Embryonic facial prominence (tissue), 1 donor: Measurements from ENCODE around the gene ANAPC13.

Source experiments
- DNase-seq: peaks from one replicate; pipeline ENCODE4 v3.0.0-alpha.2; 2016; ENCODE audit errors: extremely low spot score

ANAPC13 gene

GRCh38 chr3:134483195-134483900 is 2.4 kb downstream of the ANAPC13 start:
- no peak for DNase-seq

DNA sequence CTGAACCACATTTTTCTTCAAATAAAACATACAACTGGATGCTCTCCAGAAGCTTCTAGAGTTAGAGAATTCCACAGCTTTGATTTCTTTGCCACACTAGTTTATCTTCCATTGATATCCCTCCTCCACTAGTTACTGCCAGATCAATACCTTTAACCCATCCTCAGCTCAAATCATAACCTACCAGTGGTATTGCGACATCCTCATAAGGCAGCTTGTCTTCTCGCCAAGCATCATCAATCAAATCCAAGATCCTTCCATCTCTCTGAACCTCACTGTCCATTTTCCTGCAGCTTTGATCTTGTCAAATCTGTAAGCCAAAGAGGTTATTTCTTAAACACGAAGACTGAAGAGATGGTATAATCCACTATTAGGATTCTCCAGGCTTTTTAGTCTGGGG is 3.2 kb downstream of the ANAPC13 start:
- no peak for DNase-seq

- no peak for DNase-seq
Measured at GRCh38 chr3:134481166-134481565, 4.6 kb downstream of the ANAPC13 start.

DNA sequence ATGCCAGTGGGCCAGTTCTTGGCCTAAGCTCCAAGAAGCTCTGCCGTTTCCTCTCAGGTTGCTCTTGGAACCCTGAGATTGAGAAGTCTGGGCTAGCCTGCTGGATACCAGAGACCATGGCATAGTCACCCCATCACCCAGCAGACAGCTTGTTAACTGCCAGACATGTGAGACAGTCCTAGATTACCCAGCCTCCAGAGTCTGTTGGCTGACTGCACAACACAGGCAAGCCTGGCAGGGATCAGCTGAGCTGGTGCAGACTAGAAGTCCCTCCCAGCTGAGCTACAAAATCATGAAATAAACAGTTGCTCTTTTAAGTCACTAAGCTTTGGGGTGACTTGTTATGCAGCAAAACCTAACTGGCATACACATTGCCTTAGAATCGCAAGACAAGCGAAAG is 5.2 kb downstream of the ANAPC13 start:
- DNase-seq: no peak

DNA sequence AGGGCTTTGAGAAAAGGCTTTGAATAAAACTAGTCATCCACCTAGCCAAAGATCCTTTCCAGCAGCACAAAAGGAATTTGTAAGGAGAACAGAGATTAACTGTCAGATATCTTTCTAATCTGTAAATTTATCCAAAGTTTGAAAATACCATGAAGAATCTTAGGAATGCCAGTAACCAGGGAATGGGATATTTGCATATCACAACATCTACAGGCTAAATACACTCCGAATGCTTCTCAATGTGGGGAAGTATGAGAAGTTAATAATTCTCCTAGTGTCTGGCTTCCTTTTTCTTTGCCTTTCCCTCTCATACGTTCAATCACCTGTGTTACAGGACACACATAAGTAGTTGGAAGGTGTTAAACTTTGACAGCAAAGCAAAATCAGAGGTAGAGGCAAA is 7.8 kb downstream of the ANAPC13 start:
- no peak for DNase-seq

- DNase-seq: no peak
Measured at GRCh38 chr3:134477002-134477401, 8.8 kb downstream of the ANAPC13 start.

GRCh38 chr3:134476306-134476705 is 9.5 kb downstream of the ANAPC13 start:
- no peak for DNase-seq

- no peak for DNase-seq
Measured at GRCh38 chr3:134474956-134475355, 10.8 kb downstream of the ANAPC13 start.

GRCh38 chr3:134473868-134474546 is 11.8 kb downstream of the ANAPC13 start:
- peak; percentile 79 for DNase-seq

DNA sequence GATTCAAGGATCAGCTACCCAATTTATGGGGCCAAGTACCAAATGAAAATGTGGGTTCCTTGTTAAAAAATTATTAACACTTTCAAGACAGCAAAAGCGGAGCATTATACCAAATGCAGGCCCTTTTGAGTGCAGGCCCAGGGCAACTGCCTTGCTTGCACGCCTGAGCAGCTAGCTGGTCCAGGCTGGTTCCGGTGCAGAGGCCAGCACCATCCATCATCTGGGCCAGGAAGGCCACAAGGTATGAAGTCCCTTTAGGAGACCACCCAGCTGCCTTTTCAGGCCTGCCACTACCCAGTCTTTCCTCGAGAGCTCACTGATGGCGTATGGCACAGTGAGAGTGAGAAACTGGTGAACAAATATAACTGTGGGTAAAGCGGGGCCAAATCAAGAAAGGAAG is 13.0 kb downstream of the ANAPC13 start:
- no peak for DNase-seq

- no peak for DNase-seq
Measured at GRCh38 chr3:134471521-134472193, 14.1 kb downstream of the ANAPC13 start.

- DNase-seq: no peak
Measured at GRCh38 chr3:134468519-134468918, 17.3 kb downstream of the ANAPC13 start.

GRCh38 chr3:134466331-134466730 is 19.5 kb downstream of the ANAPC13 start:
- DNase-seq: peak; percentile 25

DNA sequence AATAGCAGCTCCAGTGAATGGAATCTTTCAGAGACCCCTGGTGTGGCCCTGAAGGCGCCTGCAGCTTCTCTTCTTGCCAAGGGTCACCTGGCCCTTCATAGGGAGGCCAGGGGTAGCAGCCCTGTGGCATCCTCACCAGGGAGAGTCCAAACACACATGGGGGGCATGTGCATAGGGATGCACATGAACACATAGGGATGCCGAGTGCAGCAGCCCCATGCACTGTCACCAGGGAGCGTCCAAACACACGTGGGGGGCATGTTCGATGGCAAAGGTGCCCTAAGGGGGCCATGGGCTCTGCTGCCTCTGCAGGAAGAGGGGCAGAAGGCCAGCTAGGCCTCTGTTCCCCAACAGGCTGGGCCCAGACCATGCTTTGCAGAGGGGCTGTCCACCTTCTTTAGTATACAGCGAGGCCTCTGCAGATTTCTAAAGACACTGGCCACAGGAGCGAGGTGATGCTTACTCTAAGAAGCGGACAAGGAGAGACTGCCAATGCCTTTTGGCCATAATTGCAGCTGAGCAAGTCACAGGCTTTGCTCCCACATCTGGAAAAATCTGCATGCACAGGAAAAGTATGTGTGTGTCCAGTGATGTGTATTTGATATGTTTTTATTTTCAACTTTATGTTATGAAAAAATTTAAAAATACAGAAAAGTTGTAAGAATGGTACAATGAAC is 21.0 kb downstream of the ANAPC13 start:
- DNase-seq: no peak

DNA sequence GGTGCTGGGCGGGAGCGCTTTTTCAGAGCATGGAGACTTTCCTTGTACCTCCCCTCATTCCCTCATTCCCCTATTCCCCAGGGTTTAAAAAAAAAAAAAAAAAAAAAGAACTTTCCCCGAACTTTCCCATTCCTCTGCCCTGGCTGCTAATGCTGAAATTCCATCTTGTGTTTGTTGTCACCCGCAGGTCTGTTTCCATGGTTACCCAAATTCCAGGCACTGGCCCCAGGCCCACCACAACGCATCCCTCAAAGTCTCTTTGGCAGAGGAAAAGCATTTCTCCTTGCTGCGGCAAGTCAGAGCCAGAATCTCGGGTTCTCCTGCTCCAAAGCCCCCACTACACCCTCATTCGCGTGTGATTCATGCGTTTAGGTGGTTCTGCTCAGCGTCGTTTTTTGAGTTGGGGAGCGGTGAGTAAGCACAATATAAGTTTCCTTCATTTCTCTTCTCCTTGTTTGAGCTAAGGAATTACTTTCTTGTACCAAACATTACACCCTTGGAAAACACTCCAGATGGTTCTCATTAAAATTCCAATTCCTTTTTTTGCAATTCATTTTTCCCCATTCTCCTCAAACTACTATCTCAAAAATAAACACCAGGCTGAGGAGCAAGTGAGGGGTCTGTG is 21.6 kb downstream of the ANAPC13 start:
- peak; percentile 96 for DNase-seq

- no peak for DNase-seq
Measured at GRCh38 chr3:134463676-134464063, 22.1 kb downstream of the ANAPC13 start.

GRCh38 chr3:134462331-134462941 is 23.3 kb downstream of the ANAPC13 start:
- DNase-seq: peak; percentile 62

DNA sequence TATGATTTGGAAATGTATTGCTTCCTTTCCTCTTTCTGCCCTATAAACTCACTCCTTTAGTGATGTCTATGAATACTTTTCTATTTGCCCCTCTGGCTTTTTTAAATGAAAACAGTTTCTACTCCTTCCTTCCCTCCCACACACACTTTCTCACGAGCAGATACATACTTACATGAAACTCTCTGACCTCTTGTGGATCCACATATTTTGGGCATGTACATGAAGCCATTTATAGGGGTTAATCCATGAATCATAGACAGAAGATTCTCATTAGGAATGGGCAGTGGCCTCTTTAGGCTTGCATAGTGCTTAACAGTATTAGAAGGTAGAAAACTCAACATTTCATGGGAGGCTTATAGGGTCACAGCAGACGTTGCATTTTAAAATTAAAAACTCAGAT is 24.8 kb downstream of the ANAPC13 start:
- DNase-seq: no peak

GRCh38 chr3:134459562-134459961 is 26.2 kb downstream of the ANAPC13 start:
- no peak for DNase-seq

DNA sequence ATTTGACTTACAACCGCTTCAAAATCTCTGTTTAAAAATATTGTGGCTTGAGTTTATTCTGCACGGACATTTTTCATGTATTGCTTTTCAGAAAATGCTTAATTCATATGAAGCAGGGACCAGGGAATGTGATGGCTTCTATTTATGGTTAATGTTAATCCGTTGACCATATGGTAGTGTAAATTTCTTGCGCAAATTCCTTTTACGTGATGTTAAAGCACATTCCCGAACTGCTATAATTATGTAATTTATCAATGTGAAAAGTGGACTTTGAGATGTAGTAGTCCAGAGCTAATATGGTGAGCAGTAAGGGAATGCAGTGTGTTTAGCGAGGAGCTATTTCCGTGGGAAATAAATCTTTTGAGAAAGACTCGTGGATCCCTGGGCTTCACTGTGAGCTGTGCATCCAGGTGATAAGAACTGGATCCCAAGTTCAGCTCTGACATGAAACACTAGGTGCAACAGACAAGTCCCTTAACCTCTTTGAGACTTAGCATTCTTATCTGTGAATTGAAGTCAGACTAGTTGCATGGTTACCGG is 27.3 kb downstream of the ANAPC13 start:
- no peak for DNase-seq

DNA sequence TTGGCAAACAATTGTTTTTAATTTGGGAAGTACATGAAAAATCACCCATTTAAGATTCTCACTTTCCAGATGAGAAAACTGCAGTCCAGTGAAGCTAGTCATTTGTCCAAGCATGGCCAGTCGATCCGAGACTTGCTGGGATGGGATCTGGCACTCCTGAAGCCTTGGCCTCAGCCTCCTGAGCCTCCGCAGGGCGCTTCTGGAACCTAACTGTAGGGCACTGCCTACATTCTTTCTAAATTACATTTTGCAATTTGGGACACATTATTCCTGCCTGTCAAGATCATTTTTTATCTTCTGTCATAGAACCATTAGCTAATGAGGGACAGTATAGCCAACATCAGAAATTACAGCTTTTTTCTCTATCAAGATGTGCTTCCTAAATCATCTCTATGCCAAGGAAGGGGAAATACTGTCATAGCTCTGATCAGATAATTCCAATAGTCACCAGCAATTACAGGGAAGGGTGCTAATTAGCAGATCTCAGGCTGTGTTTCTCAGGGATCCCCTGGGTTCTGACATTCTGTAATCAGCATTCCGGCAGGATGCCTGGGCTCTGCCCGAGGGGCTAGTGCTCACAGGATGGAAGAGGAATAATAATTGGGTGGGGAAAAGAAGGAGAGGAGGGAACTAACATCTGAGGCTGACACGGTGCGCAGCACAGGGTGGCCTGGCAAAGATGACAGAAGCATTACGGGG is 28.3 kb downstream of the ANAPC13 start:
- DNase-seq: no peak
